CD14-positive monocyte (primary cell): ENCODE data around the gene TPP2. TPM values are rescaled to one million over a fixed set of nuclear protein-coding genes. Genes with fewer than 3 reads are reported as not detected.
A peak's percentile ranks its signal among the peaks of the same experiment; 100 is the strongest.

Source experiments
- DNase-seq, 3 donors: peaks; one replicate each; pipeline ENCODE4 v3.0.0-alpha.2; 2011 to 2022
- H2AFZ ChIP-seq: 2 replicates; pipeline ENCODE4 v1.6.0; 2012; ENCODE audit warnings: mild to moderate bottlenecking, low read depth, low read length, inconsistent platforms; ENCODE audit not compliant: insufficient read depth, poor library complexity, severe bottlenecking
- H3K27ac ChIP-seq, 2 donors: 1 replicate in 1 of 2; 2 replicates in 1 of 2; pipeline ENCODE4 v1.5.1; 2012 to 2013; ENCODE audit warnings: low read length in 2 of 2, control low read depth in 1 of 2, inconsistent platforms in 1 of 2, low read depth in 1 of 2, mild to moderate bottlenecking in 1 of 2
- H3K27me3 ChIP-seq, 2 donors: one replicate each; pipeline versions ENCODE4 v1.6.0 to v1.6.1; 2011 to 2013; ENCODE audit warnings: low read length in 2 of 2; ENCODE audit not compliant: control insufficient read depth in 2 of 2, insufficient read depth in 2 of 2
- H3K36me3 ChIP-seq, 2 donors: replicated peaks in 1 of 2; 1 replicate in 1 of 2; 2 replicates in 1 of 2; pipeline versions ENCODE4 v1.5.1 to v1.6.1; 2012 to 2013; ENCODE audit warnings: low read length in 2 of 2, control low read depth in 1 of 2, inconsistent platforms in 1 of 2, mild to moderate bottlenecking in 1 of 2; ENCODE audit not compliant: insufficient read depth in 2 of 2, control insufficient read depth in 1 of 2
- H3K4me1 ChIP-seq, 2 donors: 1 replicate in 1 of 2; 2 replicates in 1 of 2; pipeline versions ENCODE4 v1.5.1 to v1.6.1; 2012 to 2013; ENCODE audit warnings: low read length in 2 of 2, control low read depth in 1 of 2, inconsistent platforms in 1 of 2, mild to moderate bottlenecking in 1 of 2, moderate library complexity in 1 of 2; ENCODE audit not compliant: insufficient read depth in 2 of 2, control insufficient read depth in 1 of 2
- H3K4me2 ChIP-seq: replicated peaks from 2 replicates; pipeline ENCODE3; 2012; ENCODE audit warnings: low read length, moderate library complexity, mild to moderate bottlenecking; ENCODE audit not compliant: poor library complexity, severe bottlenecking; ENCODE audit errors: extremely low read depth
- H3K4me3 ChIP-seq, 3 experiments: fragments of 200-600 bp in 1 of 3; sonication (generic) in 1 of 3; replicated peaks in 1 of 3; 1 replicate in 2 of 3; 2 replicates in 1 of 3; pipeline ENCODE4 v1.5.1; 2011 to 2013; ENCODE audit warnings: low read length in 3 of 3, mild to moderate bottlenecking in 3 of 3, control low read depth in 2 of 3, low read depth in 2 of 3, inconsistent platforms in 1 of 3, moderate library complexity in 1 of 3
- H3K79me2 ChIP-seq: 2 replicates; pipeline ENCODE4 v1.6.0; 2012; ENCODE audit warnings: mild to moderate bottlenecking, control low read depth, inconsistent platforms, low read length, moderate library complexity; ENCODE audit not compliant: insufficient read depth
- H3K9ac ChIP-seq: 2 replicates; pipeline ENCODE4 v1.6.0; 2017; ENCODE audit warnings: low read length, mild to moderate bottlenecking; ENCODE audit not compliant: insufficient read depth, poor library complexity, severe bottlenecking
- H3K9me3 ChIP-seq, 2 donors: replicated peaks in 1 of 2; 1 replicate in 1 of 2; 2 replicates in 1 of 2; pipeline versions ENCODE4 v1.5.1 to v1.6.1; 2012 to 2013; ENCODE audit warnings: low read length in 2 of 2, control low read depth in 1 of 2; ENCODE audit not compliant: control insufficient read depth in 1 of 2, insufficient read depth in 1 of 2
- H4K20me1 ChIP-seq: 2 replicates; pipeline ENCODE4 v1.6.0; 2012; ENCODE audit warnings: mild to moderate bottlenecking, low read length, control low read depth, moderate library complexity; ENCODE audit not compliant: insufficient read depth
- H3K27ac Mint-ChIP-seq, 7 donors: one replicate each; pipeline ENCODE4 v1.8.0; 2020; ENCODE audit warnings: mild to moderate bottlenecking in 7 of 7, mixed read lengths in 7 of 7, moderate library complexity in 6 of 7, inconsistent platforms in 2 of 7
- H3K27me3 Mint-ChIP-seq, 3 donors: one replicate each; pipeline ENCODE4 v1.8.0; 2021 to 2022; ENCODE audit warnings: low read depth in 3 of 3, mild to moderate bottlenecking in 3 of 3, mixed read lengths in 3 of 3, moderate library complexity in 3 of 3, inconsistent platforms in 1 of 3
- H3K36me3 Mint-ChIP-seq, 2 donors: one replicate each; pipeline ENCODE4 v1.8.0; 2020; ENCODE audit warnings: mixed read lengths in 2 of 2, inconsistent platforms in 1 of 2, mild to moderate bottlenecking in 1 of 2
- H3K4me1 Mint-ChIP-seq: one replicate; pipeline ENCODE4 v1.8.0; 2020; ENCODE audit warnings: mild to moderate bottlenecking, mixed read lengths
- H3K4me3 Mint-ChIP-seq, 2 donors: one replicate each; pipeline ENCODE4 v1.8.0; 2020; ENCODE audit warnings: mild to moderate bottlenecking in 2 of 2, mixed read lengths in 2 of 2, moderate library complexity in 1 of 2
- H3K9me3 Mint-ChIP-seq, 7 donors: one replicate each; pipeline ENCODE4 v1.8.0; 2020 to 2022; ENCODE audit warnings: mixed read lengths in 7 of 7, mild to moderate bottlenecking in 6 of 7, moderate library complexity in 6 of 7, inconsistent platforms in 2 of 7
- WGBS: methylation state at CpG from one replicate; pipeline ENCODE4 v1.1.5; 2013; ENCODE audit warnings: missing lambda C conversion rate; ENCODE audit not compliant: insufficient coverage; 5-methylcytosine and 5-hydroxymethylcytosine counted together
- intact Hi-C, 2 donors: fragments of 100-400 bp; cut with micrococcal nuclease; formaldehyde crosslinking; loops; one replicate each; pipeline versions ENCODE4 v1.15.0 to v1.15.1; 2023
- polyA plus RNA-seq, 3 donors: library from polyadenylated mRNA; depleted of rRNA in 1 of 3; unstranded in 2 of 3; stranded (reverse) in 1 of 3; fragments of 300-500 nt in 2 of 3; fragments of >200 nt in 1 of 3; fragmentation: Illumina TruSeq in 2 of 3; gene quantifications; 1 replicate in 2 of 3; 2 replicates in 1 of 3; pipeline ENCODE4 v1.2.3, GENCODE V29; 2012 to 2021
- TF ChIP-seq, protein P1 (sequence below): fragments of 200-600 bp; IDR thresholded peaks from one replicate; pipeline ENCODE4 v1.8.0; 2022; ENCODE audit warnings: antibody characterized with exemption, mild to moderate bottlenecking

Gene TPP2
- polyA plus RNA-seq, 3 donors, result 18.0 to 39.7 (median 26.0) TPM

DNA sequence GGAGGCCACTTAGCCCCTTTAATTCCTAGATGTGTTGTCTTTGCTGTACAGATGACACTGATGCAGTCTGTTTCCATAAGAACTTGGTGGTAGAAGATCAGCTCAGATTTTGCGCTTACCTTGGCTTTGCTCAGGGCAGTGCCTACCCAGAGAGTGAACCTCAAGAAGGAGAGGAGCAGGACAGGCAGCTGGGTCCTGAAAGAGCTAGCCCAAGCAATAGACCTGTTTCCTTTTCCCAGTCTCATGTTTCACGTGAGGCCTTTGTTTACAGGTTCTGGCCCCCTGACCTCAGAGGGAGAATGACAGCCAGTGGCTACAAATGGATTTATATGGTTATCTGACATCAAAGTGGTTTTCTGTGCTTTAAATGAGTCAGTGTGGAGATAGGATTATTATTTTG, 58.0 kb downstream of the TPP2 start:
- 100% methylated on average over 1 of the region's 2 CpGs for WGBS
- TF ChIP-seq, protein P1, sequence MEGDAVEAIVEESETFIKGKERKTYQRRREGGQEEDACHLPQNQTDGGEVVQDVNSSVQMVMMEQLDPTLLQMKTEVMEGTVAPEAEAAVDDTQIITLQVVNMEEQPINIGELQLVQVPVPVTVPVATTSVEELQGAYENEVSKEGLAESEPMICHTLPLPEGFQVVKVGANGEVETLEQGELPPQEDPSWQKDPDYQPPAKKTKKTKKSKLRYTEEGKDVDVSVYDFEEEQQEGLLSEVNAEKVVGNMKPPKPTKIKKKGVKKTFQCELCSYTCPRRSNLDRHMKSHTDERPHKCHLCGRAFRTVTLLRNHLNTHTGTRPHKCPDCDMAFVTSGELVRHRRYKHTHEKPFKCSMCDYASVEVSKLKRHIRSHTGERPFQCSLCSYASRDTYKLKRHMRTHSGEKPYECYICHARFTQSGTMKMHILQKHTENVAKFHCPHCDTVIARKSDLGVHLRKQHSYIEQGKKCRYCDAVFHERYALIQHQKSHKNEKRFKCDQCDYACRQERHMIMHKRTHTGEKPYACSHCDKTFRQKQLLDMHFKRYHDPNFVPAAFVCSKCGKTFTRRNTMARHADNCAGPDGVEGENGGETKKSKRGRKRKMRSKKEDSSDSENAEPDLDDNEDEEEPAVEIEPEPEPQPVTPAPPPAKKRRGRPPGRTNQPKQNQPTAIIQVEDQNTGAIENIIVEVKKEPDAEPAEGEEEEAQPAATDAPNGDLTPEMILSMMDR, result no peak
- no peak overlapping the region for H2AFZ ChIP-seq
- H3K4me3 ChIP-seq, result no peak overlapping the region
- no peaks in the 10 kb centered on the region for H3K79me2 ChIP-seq
- Mint-ChIP-seq H3K4me3 (no peak overlapping the region), H3K27ac (no peak overlapping the region), H3K27me3 (no peaks in the 10 kb centered on the region), H3K4me1 (no peaks in the 10 kb centered on the region), H3K9me3 (peaks cover 0 to 6% (median 0%) of the 10 kb centered on the region in 7 donors), H3K36me3 (peaks cover 41 to 60% of the 10 kb centered on the region in 2 donors)
- no peak for DNase-seq
- intact Hi-C loops, result no loop called here
- H3K27me3 ChIP-seq, result no peaks in the 10 kb centered on the region
- H3K4me1 ChIP-seq, result no peaks in the 10 kb centered on the region
- H3K36me3 ChIP-seq, result peaks cover 77 to 92% of the 10 kb centered on the region in 2 donors
- peaks cover 0 to 5% of the 10 kb centered on the region in 2 donors for H3K9me3 ChIP-seq
- H3K4me2 ChIP-seq, result no peak overlapping the region
- no peak overlapping the region for H3K9ac ChIP-seq
- peak overlapping the region in 1 of 2 donors; percentile 14 for H3K27ac ChIP-seq
- no peaks in the 10 kb centered on the region for H4K20me1 ChIP-seq

GRCh38 chr13:102657630-102658029, 60.8 kb downstream of the TPP2 start:
- no peaks in the 10 kb centered on the region for H4K20me1 ChIP-seq
- H3K4me3 ChIP-seq, result no peak overlapping the region
- H3K36me3 ChIP-seq, result peaks cover 60 to 95% of the 10 kb centered on the region in 2 donors

More at GRCh38 chr13:102657630-102658029, 60.8 kb downstream of the TPP2 start:
- no peak for DNase-seq
- no peaks in the 10 kb centered on the region for H3K4me1 Mint-ChIP-seq
- TF ChIP-seq, protein P1, result peak; percentile 55
- H3K36me3 Mint-ChIP-seq, result peaks cover 48 to 53% of the 10 kb centered on the region in 2 donors
- Histone ChIP-seq H3K27me3 (no peaks in the 10 kb centered on the region), H3K4me1 (no peaks in the 10 kb centered on the region), H3K9me3 (peaks cover 0 to 5% of the 10 kb centered on the region in 2 donors), H3K4me2 (no peak overlapping the region), H3K9ac (no peak overlapping the region), H2AFZ (no peak overlapping the region), H3K27ac (no peak overlapping the region), H3K79me2 (no peaks in the 10 kb centered on the region)
- intact Hi-C loops, result no loop called here
- no peak overlapping the region for H3K4me3 Mint-ChIP-seq
- H3K27me3 Mint-ChIP-seq, result no peaks in the 10 kb centered on the region
- H3K9me3 Mint-ChIP-seq, result peaks cover 0 to 6% (median 0%) of the 10 kb centered on the region in 7 donors
- WGBS, result no CpG with 5 or more reads among the region's 6 CpGs
- no peak overlapping the region for H3K27ac Mint-ChIP-seq
